Aorta (tissue), 5 donors: ENCODE data around the gene MYH1. TPM values are rescaled to one million over a fixed set of nuclear protein-coding genes. Genes with fewer than 3 reads are reported as not detected.

Experiments used
- ATAC-seq: fragments of 200-7000 bp; cut with Tn5 transposase; one replicate; pipeline ENCODE4 v1.9.1; 2022; ENCODE audit warnings: moderate library complexity; ENCODE audit not compliant: low FRiP score
- DNase-seq, 2 donors: peaks; one replicate each; pipeline ENCODE4 v3.0.0-alpha.2; 2020
- H3K27ac ChIP-seq, 2 donors: one replicate each; pipeline ENCODE4 v1.5.1; 2013; ENCODE audit warnings: low read length in 2 of 2, mild to moderate bottlenecking in 2 of 2, moderate library complexity in 2 of 2, control low read depth in 1 of 2, inconsistent platforms in 1 of 2, low read depth in 1 of 2
- H3K27me3 ChIP-seq, 2 donors: one replicate each; pipeline ENCODE4 v1.6.1; 2013; ENCODE audit warnings: control low read depth in 1 of 2, low read length in 1 of 2, mild to moderate bottlenecking in 1 of 2, moderate library complexity in 1 of 2; ENCODE audit not compliant: insufficient read depth in 2 of 2, control insufficient read depth in 1 of 2
- H3K36me3 ChIP-seq, 2 donors: one replicate each; pipeline ENCODE4 v1.6.1; 2013; ENCODE audit warnings: control low read depth in 1 of 2, low read length in 1 of 2, mild to moderate bottlenecking in 1 of 2; ENCODE audit not compliant: insufficient read depth in 2 of 2, control insufficient read depth in 1 of 2
- H3K4me1 ChIP-seq, 2 donors: one replicate each; pipeline ENCODE4 v1.6.1; 2013; ENCODE audit warnings: low read length in 2 of 2, control low read depth in 1 of 2, mild to moderate bottlenecking in 1 of 2, moderate library complexity in 1 of 2; ENCODE audit not compliant: insufficient read depth in 2 of 2, control insufficient read depth in 1 of 2
- H3K4me3 ChIP-seq, 2 donors: one replicate each; pipeline ENCODE4 v1.5.1; 2013; ENCODE audit warnings: low read length in 2 of 2, control low read depth in 1 of 2, mild to moderate bottlenecking in 1 of 2
- H3K9me3 ChIP-seq: one replicate; pipeline ENCODE4 v1.6.1; 2013; ENCODE audit warnings: mild to moderate bottlenecking, low read length; ENCODE audit not compliant: control insufficient read depth
- WGBS, 2 donors: extraction: QIAGEN DNeasy Blood & Tissue Kit; methylation state at CpG; one replicate each; pipeline ENCODE4 v1.1.7; 2013; 5-methylcytosine and 5-hydroxymethylcytosine counted together
- intact Hi-C, 2 donors: fragments of 100-400 bp; cut with DNase I; formaldehyde crosslinking; loops; one replicate each; pipeline versions ENCODE4 v1.14.2 to v1.15.0; 2022
- polyA plus RNA-seq, 2 donors: library from polyadenylated mRNA; stranded (reverse); fragments of 200-250 nt; gene quantifications; one replicate each; pipeline ENCODE4 v1.2.3, GENCODE V29; 2013
- total RNA-seq, 2 donors: library from RNA; stranded (reverse); fragmentation: NEBNext Ultra II Directional; extraction: Animal tissue kit (Norgen Biotek cat#: 25700); gene quantifications; one replicate each; pipeline ENCODE4 v1.2.1, GENCODE V29; 2021
- donor health status: healthy with polysubstance abuse.
- donor health status: Bipolar disorder and iron deficiency.
- donor health status: DM: no; HTN: no; CAD: no.
- donor health status: DM: no; HTN: no; CAD: no.
- donor health status: DM: yes; HTN: yes; CAD: no.

MYH1 gene
- total and polyA plus RNA-seq, 4 donors, result 0.10 TPM; not detected in 3

DNA sequence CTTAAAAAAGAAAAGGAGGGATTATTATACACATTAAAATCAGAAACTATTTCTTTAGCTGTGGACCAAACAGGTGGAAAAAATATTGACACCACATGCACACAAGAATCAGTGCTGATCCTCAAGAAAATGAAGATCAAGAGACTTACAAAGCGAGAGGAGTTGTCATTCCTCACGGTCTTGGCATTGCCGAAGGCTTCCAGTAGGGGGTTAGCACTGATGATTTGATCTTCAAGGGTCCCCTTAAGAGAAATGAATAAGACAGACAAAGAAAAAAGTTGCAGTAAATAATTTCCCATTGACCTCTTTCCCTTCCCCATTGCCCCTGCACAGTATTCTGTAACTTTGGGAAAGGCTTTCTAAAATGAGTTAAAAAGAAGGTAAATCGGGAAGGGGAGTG lies 54.9 kb downstream of the MYH1 start:
- Histone ChIP-seq H3K27me3 (no peaks in the 10 kb centered on the region), H3K36me3 (no peaks in the 10 kb centered on the region), H3K4me3 (no peak overlapping the region), H3K9me3 (peaks cover 1% of the 10 kb centered on the region), H3K27ac (no peak overlapping the region), H3K4me1 (no peaks in the 10 kb centered on the region)
- DNase-seq (no peak), ATAC-seq (no peak)
- intact Hi-C loops, result no loop called here
- WGBS, 2 donors, result 61 to 64% methylated on average over 4 of the region's 4 CpGs

DNA sequence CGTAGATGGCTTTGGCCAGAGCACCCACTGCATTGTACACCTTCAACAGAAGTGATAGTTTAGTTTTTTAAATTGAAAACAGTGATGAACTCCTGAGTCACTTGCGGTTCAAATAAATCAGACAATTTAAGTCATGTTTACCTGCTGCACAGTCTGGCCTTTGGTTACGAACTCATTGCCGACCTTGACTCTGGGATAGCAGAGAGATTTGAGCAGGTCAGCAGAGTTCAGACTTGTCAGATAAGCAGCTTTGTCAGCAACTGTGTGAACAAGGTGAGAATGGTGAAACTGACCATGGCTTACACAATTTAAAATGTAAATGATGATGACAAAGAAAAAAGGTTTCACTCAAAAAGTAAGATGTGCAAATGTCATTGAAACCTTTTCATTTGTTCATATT lies 58.3 kb downstream of the MYH1 start:
- no peak for DNase-seq
- intact Hi-C loops, result no loop called here
- Histone ChIP-seq H3K36me3 (no peaks in the 10 kb centered on the region), H3K4me1 (no peaks in the 10 kb centered on the region), H3K9me3 (no peaks in the 10 kb centered on the region), H3K4me3 (no peak overlapping the region), H3K27ac (no peak overlapping the region), H3K27me3 (no peaks in the 10 kb centered on the region)
- WGBS, 2 donors, result 79% methylated on average over 4 of the region's 4 CpGs
- no peak for ATAC-seq

DNA sequence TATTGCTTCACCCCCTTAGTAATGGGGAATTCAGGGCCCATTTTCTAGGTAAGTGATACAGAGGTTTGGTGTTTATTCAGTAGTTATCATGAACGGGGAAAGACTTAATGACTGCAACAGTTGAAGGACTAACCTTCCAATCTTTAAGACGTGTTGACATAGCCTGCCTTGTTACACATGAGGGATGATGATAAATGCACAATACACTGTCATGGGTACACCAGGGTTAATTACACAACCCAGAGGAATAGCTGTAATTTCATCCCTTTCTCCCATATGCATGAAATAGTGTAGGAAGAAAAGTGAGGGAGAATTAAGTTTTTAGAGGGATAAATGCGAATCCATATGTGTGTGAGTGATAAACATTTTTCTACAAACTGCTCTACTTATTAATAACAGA lies 59.6 kb downstream of the MYH1 start:
- H3K4me1 ChIP-seq, result no peaks in the 10 kb centered on the region
- no peaks in the 10 kb centered on the region for H3K9me3 ChIP-seq
- H3K27ac ChIP-seq, result no peak overlapping the region
- WGBS, 2 donors, result 37 to 38% methylated on average over 3 of the region's 3 CpGs
- intact Hi-C loops, result no loop called here
- H3K36me3 ChIP-seq, result no peaks in the 10 kb centered on the region
- DNase-seq (no peak), ATAC-seq (no peak)
- no peak overlapping the region for H3K4me3 ChIP-seq
- H3K27me3 ChIP-seq, result no peaks in the 10 kb centered on the region

DNA sequence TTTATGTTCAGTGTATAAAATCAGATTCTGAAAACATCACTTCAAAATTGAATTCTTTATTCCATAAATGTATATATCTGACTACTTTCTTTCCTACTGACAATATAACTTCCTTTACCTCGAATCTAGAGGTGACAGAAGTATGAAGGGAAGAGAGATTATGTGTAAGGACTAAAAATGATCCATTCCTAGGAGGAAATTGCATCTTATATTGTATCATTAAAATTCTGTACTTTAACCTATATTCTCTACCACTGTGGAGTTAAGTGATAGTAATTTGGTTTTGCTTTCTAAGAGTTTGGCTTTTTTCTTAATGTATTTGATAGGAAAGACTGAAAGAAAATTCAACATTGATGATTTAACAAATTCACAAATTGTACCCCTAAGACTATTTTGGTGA lies 60.4 kb downstream of the MYH1 start:
- intact Hi-C loops, result no loop called here
- WGBS, 2 donors, result 22 to 33% methylated on average over 1 of the region's 1 CpG

DNA sequence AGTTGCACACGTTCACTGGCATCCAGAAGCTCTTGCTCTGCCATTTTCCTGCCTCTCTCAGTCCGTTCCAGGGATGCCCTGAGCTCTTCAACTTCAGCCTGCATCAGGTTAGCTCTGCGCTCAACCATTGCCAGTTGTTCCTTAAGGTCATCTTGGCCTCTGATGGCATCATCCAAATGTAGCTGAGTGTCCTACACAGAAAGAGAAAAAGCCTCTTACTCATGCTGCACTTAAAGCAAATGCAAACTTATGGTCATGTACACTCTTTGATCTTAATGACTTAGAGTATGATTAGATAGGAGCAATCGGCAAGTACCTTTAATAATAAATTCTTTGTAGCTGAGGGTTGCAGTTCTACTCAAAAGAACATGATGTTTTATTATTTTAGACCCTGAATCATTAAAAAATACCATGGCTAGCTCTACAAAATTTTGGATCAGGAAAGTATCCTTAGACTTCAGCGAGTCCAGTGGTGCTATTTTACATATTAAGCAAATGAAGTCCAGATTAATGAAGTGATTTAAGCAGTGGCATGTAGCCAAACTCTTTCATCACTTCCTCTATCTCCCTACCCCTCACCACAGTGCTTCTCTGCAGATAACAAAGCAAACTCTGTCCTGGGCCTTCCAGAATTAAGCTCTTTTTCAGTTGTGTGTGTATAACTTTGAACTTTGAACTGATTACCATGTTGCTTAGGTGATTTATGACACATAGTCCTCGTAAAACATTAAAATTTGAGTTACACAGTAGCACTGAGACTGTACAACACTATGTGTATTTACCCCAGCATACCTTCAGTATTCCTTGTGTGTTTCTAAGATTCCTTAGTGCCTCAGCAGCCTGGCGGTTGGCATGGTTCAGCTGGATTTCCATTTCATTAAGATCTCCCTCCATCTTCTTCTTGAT lies 71.1 kb downstream of the MYH1 start:
- Histone ChIP-seq H3K4me3 (no peak overlapping the region), H3K36me3 (no peaks in the 10 kb centered on the region), H3K9me3 (peaks cover 1% of the 10 kb centered on the region), H3K4me1 (no peaks in the 10 kb centered on the region), H3K27ac (no peak overlapping the region), H3K27me3 (no peaks in the 10 kb centered on the region)
- 67 to 73% methylated on average over 7 of the region's 7 CpGs for WGBS, 2 donors
- intact Hi-C loops, result no loop called here
- DNase-seq, result no peak
- no peak for ATAC-seq

More for the DNA sequence above, 60.4 kb downstream of the MYH1 start:
- DNase-seq, result no peak
- H3K36me3 ChIP-seq, result no peaks in the 10 kb centered on the region
- ATAC-seq, result no peak
- no peak overlapping the region for H3K27ac ChIP-seq
- H3K4me3 ChIP-seq, result no peak overlapping the region
- H3K27me3 ChIP-seq, result no peaks in the 10 kb centered on the region
- no peaks in the 10 kb centered on the region for H3K9me3 ChIP-seq
- H3K4me1 ChIP-seq, result no peaks in the 10 kb centered on the region

Other genes with a start within 250 kb of the MYH1 start
- gene MYH13, start 145.5 kb downstream of the MYH1 start, total RNA-seq, result not detected
- gene MYH13, start 145.5 kb downstream of the MYH1 start, polyA plus RNA-seq, result not detected
- not detected for gene MYH8, start 96.6 kb downstream of the MYH1 start, total RNA-seq
- not detected for gene MYH8, start 96.6 kb downstream of the MYH1 start, polyA plus RNA-seq
- not detected for gene MYH4, start 49.0 kb downstream of the MYH1 start, total RNA-seq
- not detected for gene MYH4, start 49.0 kb downstream of the MYH1 start, polyA plus RNA-seq
- gene MYH2, start 31.1 kb upstream of the MYH1 start, total RNA-seq, result not detected
- gene MYH2, start 31.1 kb upstream of the MYH1 start, polyA plus RNA-seq, result under 1 TPM in 1 of 2 donors, not detected in 1; 0.05 TPM
- gene MYH3, start 138.8 kb upstream of the MYH1 start, total RNA-seq, result 1 to 10 TPM; 4.4 to 5.6 TPM
- gene MYH3, start 138.8 kb upstream of the MYH1 start, polyA plus RNA-seq, result 1 to 10 TPM; 1.1 to 9.5 TPM
- 10 to 100 TPM; 22.8 to 24.4 TPM for gene SCO1, start 179.0 kb upstream of the MYH1 start, total RNA-seq
- 10 to 100 TPM in 1 of 2 donors, 1 to 10 TPM in 1; 9.5 to 10.1 TPM for gene SCO1, start 179.0 kb upstream of the MYH1 start, polyA plus RNA-seq
- gene ADPRM, start 179.1 kb upstream of the MYH1 start, total RNA-seq, result 10 to 100 TPM; 10.3 to 14.1 TPM
- 10 to 100 TPM in 1 of 2 donors, 1 to 10 TPM in 1; 8.9 to 12.1 TPM for gene ADPRM, start 179.1 kb upstream of the MYH1 start, polyA plus RNA-seq
- 10 to 100 TPM; 15.4 to 17.4 TPM for gene TMEM220, start 211.5 kb upstream of the MYH1 start, total RNA-seq
- 10 to 100 TPM in 1 of 2 donors, 1 to 10 TPM in 1; 8.1 to 10.6 TPM for gene TMEM220, start 211.5 kb upstream of the MYH1 start, polyA plus RNA-seq